Measurements from ENCODE around the gene NPRL2. TPM values are rescaled to one million over a fixed set of nuclear protein-coding genes. Genes with fewer than 3 reads are reported as not detected.

Gene NPRL2
- total and polyA plus RNA-seq, 12 donors = 13.0 to 29.8 (median 16.3) TPM

DNA sequence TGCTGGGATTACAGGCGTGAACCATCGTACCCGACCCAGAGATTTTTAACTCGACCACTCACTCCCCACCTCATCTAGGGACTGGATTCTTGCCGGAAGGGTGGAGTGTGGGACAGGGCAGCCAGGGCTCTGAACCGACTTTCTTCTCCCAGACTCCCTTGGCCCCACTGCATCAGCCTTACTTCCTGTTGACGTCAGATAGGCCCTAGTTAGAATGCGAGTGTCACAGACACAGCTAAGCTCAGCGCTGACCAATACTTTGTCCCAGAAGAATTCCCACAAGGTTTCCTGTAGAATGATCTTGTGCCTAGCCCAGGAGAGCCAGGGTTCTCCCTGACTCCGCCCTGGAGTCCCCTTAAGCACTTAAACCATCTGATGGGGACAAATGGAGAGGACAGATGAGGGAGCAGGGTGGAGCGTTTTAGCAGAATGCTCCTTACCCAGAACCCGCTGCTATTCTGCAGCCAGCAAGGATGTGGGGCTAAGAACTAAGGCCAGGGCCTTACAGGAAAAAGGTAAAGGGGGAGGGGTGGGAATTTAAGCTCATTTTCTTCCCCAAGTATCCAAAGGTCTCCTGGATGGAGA, 16.7 kb downstream of the NPRL2 start:
- peak; percentile 4 to 67 (median 53) for ATAC-seq
- H3K27me3 ChIP-seq = no peaks in the 10 kb centered on the region
- peak in 1 of 2 donors; percentile 91 for DNase-seq
- H3K36me3 ChIP-seq = peaks cover 8 to 57% (median 34%) of the 10 kb centered on the region in 9 donors
- peak overlapping the region; percentile 88 to 100 (median 97) for H3K27ac ChIP-seq
- intact Hi-C loops (cut with DNase I) = no loop called here
- H3K9me3 ChIP-seq = no peaks in the 10 kb centered on the region
- peak overlapping the region in 9 of 10 donors; percentile 10 to 99 (median 82) for H3K4me3 ChIP-seq
- 35 to 43% methylated on average over 12 of the region's 12 CpGs for WGBS, 2 donors
- TF ChIP-seq, protein P1, sequence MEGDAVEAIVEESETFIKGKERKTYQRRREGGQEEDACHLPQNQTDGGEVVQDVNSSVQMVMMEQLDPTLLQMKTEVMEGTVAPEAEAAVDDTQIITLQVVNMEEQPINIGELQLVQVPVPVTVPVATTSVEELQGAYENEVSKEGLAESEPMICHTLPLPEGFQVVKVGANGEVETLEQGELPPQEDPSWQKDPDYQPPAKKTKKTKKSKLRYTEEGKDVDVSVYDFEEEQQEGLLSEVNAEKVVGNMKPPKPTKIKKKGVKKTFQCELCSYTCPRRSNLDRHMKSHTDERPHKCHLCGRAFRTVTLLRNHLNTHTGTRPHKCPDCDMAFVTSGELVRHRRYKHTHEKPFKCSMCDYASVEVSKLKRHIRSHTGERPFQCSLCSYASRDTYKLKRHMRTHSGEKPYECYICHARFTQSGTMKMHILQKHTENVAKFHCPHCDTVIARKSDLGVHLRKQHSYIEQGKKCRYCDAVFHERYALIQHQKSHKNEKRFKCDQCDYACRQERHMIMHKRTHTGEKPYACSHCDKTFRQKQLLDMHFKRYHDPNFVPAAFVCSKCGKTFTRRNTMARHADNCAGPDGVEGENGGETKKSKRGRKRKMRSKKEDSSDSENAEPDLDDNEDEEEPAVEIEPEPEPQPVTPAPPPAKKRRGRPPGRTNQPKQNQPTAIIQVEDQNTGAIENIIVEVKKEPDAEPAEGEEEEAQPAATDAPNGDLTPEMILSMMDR (IDR thresholded peaks at IDR 0.05) = no peak
- H3K4me1 ChIP-seq = peaks cover 13 to 63% (median 59%) of the 10 kb centered on the region in 9 donors

DNA sequence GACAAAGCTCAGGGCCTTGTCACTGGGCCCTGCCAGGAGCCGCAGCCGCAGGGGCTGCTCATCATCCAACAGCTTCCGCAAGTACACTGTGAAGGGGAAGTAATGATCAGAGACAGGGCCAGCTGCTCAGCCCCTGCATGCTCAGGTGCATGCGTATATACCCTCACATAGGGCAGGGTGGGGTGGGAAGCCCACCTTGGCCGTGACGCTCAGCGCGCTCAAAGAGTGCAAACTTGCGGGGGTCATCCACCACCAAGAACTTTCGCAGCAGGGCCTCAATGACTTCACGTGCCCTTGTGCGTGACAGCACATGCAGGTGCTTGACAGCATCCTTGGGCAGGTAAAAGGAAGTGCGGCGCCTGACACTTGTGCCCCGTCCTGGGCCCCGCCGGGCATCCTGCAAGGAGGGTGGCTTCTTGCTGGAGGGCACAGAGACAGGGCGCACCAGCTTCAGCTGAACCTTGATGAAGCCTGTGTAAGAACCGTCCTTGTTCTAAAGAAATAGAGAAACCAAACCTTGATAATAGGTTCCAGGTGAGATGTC, 19.1 kb downstream of the NPRL2 start:
- Histone ChIP-seq H3K4me1 (peaks cover 12 to 67% (median 63%) of the 10 kb centered on the region in 9 donors), H3K36me3 (peaks cover 8 to 57% (median 34%) of the 10 kb centered on the region in 9 donors), H3K27ac (peak overlapping the region in 2 of 10 donors; percentile 36 to 96), H3K9me3 (no peaks in the 10 kb centered on the region), H3K4me3 (no peak overlapping the region), H3K27me3 (no peaks in the 10 kb centered on the region)
- 93 to 97% methylated on average over 19 of the region's 19 CpGs for WGBS, 2 donors
- intact Hi-C loops (cut with DNase I) = no loop called here
- TF ChIP-seq, protein P1 (IDR thresholded peaks at IDR 0.05) = no peak
- DNase-seq (no peak), ATAC-seq (no peak)

DNA sequence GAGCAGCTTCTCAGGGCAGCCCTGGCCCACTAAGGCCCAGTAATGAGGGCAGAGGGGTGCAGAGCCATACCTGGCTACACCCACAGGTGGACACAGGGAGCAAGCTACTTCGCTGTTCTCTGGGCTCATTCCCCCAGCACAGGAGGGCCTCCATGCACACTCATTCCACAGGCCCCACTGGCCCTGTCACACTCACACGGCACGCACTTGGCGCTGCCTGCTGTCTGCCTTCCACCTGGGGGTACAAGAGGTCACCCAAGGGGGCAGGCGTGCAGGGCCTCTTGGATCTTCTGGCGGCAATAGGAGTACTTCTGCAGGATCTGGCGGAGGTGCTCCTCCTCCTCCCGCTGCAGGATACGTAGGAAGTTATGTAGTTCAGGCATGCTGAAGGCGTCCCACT, 20.2 kb downstream of the NPRL2 start:
- Histone ChIP-seq H3K9me3 (no peaks in the 10 kb centered on the region), H3K27ac (peak overlapping the region in 2 of 10 donors; percentile 30 to 36), H3K4me3 (no peak overlapping the region), H3K36me3 (peaks cover 8 to 59% (median 40%) of the 10 kb centered on the region in 9 donors), H3K27me3 (no peaks in the 10 kb centered on the region), H3K4me1 (peaks cover 10 to 65% (median 54%) of the 10 kb centered on the region in 9 donors)
- intact Hi-C loops (cut with DNase I) = no loop called here
- ATAC-seq (no peak), DNase-seq (no peak)
- TF ChIP-seq, protein P1 (IDR thresholded peaks at IDR 0.05) = no peak
- WGBS, 2 donors = 89 to 92% methylated on average over 10 of the region's 10 CpGs

DNA sequence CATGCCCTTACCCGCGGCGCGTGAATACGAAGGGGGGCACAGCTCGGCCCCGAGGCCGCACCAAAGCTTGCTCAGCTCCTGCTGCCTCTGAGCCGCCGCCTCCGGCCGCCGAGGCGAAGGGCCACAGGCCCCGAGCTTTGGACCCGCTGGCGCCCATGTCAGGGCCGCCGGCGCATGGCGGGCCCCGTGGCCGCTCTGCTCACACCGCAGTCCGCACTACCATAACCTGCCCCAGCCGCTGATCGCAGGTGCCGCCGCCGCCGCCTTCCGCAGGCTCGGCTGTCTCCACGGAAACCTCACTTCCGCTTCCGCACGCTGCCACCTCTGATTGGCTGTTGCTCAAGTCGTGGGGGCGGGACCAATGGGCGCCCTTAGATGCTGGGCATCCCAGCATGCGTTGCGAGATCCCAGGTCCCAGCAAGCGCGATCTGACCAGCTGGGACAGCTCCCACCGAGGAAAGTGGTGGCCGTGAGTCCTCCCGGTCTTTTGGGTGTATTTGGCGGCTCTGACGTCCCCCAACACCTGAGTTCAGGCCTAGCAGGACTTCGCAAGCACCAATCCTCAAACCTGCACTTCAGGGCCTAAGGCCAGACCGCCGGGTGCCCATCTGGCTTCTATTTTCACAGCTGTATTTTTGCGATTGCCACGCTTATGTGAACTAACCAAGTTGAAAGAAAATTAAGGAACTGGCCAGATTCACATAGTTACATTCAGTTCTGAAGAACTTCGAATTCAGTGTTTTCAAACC, 22.5 kb downstream of the NPRL2 start, which contains the start of gene TUSC2:
Gene TUSC2 (minus strand): TSS at position 281 of the 749 bp plus-strand sequence. CDS start 124 bp downstream, at position 157.
- peak; percentile 97 for DNase-seq
- Histone ChIP-seq H3K4me3 (peak within 1 kb of the TSS; percentile 76 to 97 (median 90)), H3K27me3 (no peaks in the 10 kb centered on the region), H3K27ac (peak within 1 kb of the TSS; percentile 50 to 93 (median 90)), H3K4me1 (peaks cover 17 to 65% (median 55%) of the 10 kb centered on the region in 9 donors), H3K9me3 (no peaks in the 10 kb centered on the region), H3K36me3 (peaks cover 8 to 61% (median 40%) of the 10 kb centered on the region in 9 donors)
- WGBS, 2 donors = 3% methylated on average over 55 of the region's 55 CpGs
- TF ChIP-seq, protein P1 (IDR thresholded peaks at IDR 0.05) = no peak
- intact Hi-C loops (cut with DNase I) = loop anchor here in 1 of 10 donors (10.0 kb wide), 1 partner anchor 63 kb away; the partner anchor contains the start of gene SEMA3B
- ATAC-seq = peak; percentile 72 to 88 (median 84)
